Neural cell (in vitro differentiated cells): ENCODE data around the gene CWC27.

Experiments
- CTCF ChIP-seq: fragments of 450-650 bp; IDR thresholded peaks from 2 replicates; pipeline ENCODE4 v1.5.1; 2014; ENCODE audit warnings: antibody characterized with exemption, mild to moderate bottlenecking, moderate library complexity; ENCODE audit not compliant: poor library complexity, severe bottlenecking
- REST ChIP-seq: IDR thresholded peaks from 2 replicates; pipeline ENCODE4 v1.6.1; 2012; ENCODE audit warnings: borderline replicate concordance
- TAF1 ChIP-seq: IDR thresholded peaks from 2 replicates; pipeline ENCODE4 v1.6.1; 2012; ENCODE audit warnings: low read depth

- TF ChIP-seq CTCF (no peak), REST (no peak), TAF1 (no peak)
Measured at GRCh38 chr5:64952951-64953673, 184.4 kb downstream of the CWC27 start.
